Left ventricle myocardium superior (tissue), 1 donor: Measurements from ENCODE around the gene DGLUCY. TPM values are rescaled to one million over a fixed set of nuclear protein-coding genes. Genes with fewer than 3 reads are reported as not detected.
A peak's percentile ranks its signal among the peaks of the same experiment; 100 is the strongest.
"Not testable (repeated sequence)": the region's sequence is repeated elsewhere in the genome, so short reads cannot be mapped to it uniquely, and the experiment has no call there.

ENCODE experiments used
- ATAC-seq: fragments of 200-7000 bp; cut with Tn5 transposase; one replicate; pipeline ENCODE4 v1.9.1; 2020; ENCODE audit warnings: mild to moderate bottlenecking, moderate library complexity
- DNase-seq: peaks from one replicate; pipeline ENCODE4 v3.0.0-alpha.2; 2020
- intact Hi-C: fragments of 100-400 bp; cut with micrococcal nuclease; formaldehyde crosslinking; loops from one replicate; pipeline ENCODE4 v1.11.0; 2022
- total RNA-seq: library from RNA; stranded (reverse); fragmentation: NEBNext Ultra II Directional; extraction: Animal tissue kit (Norgen Biotek cat#: 25700); gene quantifications from one replicate; pipeline ENCODE4 v1.2.1, GENCODE V29; 2021
- donor health status: DM: no; HTN: yes; CAD: no; lungs with severe emphysema.

DGLUCY gene
- total RNA-seq, 1 donor from 2014 or later: 254 TPM

- peak; percentile 57 for ATAC-seq
- intact Hi-C loops: no loop called here
These were observed 109.3 kb downstream of the DGLUCY start for GRCh38 chr14:91223028-91223783.

GRCh38 chr14:91225025-91225424 is 111.2 kb downstream of the DGLUCY start:
- intact Hi-C loops: no loop called here
- DNase-seq (no peak), ATAC-seq (no peak)

More at GRCh38 chr14:91223028-91223783, 109.3 kb downstream of the DGLUCY start:
- no peak for DNase-seq

- ATAC-seq, DNase-seq, intact Hi-C loops: not testable (repeated sequence)
These were observed 112.5 kb downstream of the DGLUCY start for GRCh38 chr14:91226360-91226759.

- intact Hi-C loops: no loop called here
- no peak for ATAC-seq
- no peak for DNase-seq
These were observed 113.3 kb downstream of the DGLUCY start for GRCh38 chr14:91227183-91227628.

- ATAC-seq (no peak), DNase-seq (no peak)
- intact Hi-C loops: no loop called here
These were observed 114.5 kb downstream of the DGLUCY start for GRCh38 chr14:91228112-91229004.

- DNase-seq: no peak
- no peak for ATAC-seq
- intact Hi-C loops: no loop called here
These were observed 115.1 kb downstream of the DGLUCY start for GRCh38 chr14:91229005-91229382.

GRCh38 chr14:91229743-91230200 is 115.9 kb downstream of the DGLUCY start:
- intact Hi-C loops: no loop called here
- no peak for DNase-seq
- no peak for ATAC-seq

GRCh38 chr14:91230397-91231035 is 116.6 kb downstream of the DGLUCY start:
- DNase-seq (no peak), ATAC-seq (no peak)
- intact Hi-C loops: no loop called here

- intact Hi-C loops: no loop called here
- ATAC-seq: no peak
- no peak for DNase-seq
These were observed 117.6 kb downstream of the DGLUCY start for GRCh38 chr14:91231446-91231845.

- ATAC-seq (no peak), DNase-seq (no peak)
- intact Hi-C loops: no loop called here
These were observed 118.2 kb downstream of the DGLUCY start for GRCh38 chr14:91232052-91232451.

GRCh38 chr14:91232603-91233002 is 118.7 kb downstream of the DGLUCY start:
- intact Hi-C loops: no loop called here
- ATAC-seq (no peak), DNase-seq (no peak)

GRCh38 chr14:91233936-91234790 is 120.3 kb downstream of the DGLUCY start:
- intact Hi-C loops: no loop called here
- ATAC-seq (peak; percentile 8), DNase-seq (peak; percentile 44)

GRCh38 chr14:91234791-91235114 is 120.9 kb downstream of the DGLUCY start:
- DNase-seq (no peak), ATAC-seq (no peak)

GRCh38 chr14:91235841-91236240 is 122.0 kb downstream of the DGLUCY start:
- intact Hi-C loops: no loop called here
- DNase-seq: no peak
- ATAC-seq: no peak

More at GRCh38 chr14:91234791-91235114, 120.9 kb downstream of the DGLUCY start:
- intact Hi-C loops: no loop called here

GRCh38 chr14:91237219-91237618 is 123.3 kb downstream of the DGLUCY start:
- DNase-seq (no peak), ATAC-seq (no peak)
- intact Hi-C loops: no loop called here

- ATAC-seq: no peak
- no peak for DNase-seq
- intact Hi-C loops: no loop called here
These were observed 124.2 kb downstream of the DGLUCY start for GRCh38 chr14:91238085-91238484.

GRCh38 chr14:91238661-91239060 is 124.8 kb downstream of the DGLUCY start:
- intact Hi-C loops: no loop called here
- DNase-seq (no peak), ATAC-seq (no peak)

- intact Hi-C loops: no loop called here
- DNase-seq (no peak), ATAC-seq (no peak)
These were observed 128.0 kb downstream of the DGLUCY start for GRCh38 chr14:91241863-91242262.

GRCh38 chr14:91242635-91243034 is 128.8 kb downstream of the DGLUCY start:
- no peak for DNase-seq
- ATAC-seq: no peak
- intact Hi-C loops: no loop called here
